Measurements from ENCODE around the gene GM2A.

The GM2A gene

GRCh38 chr5:151258201-151258611, 5.2 kb downstream of the GM2A start:
- TF ChIP-seq TARDBP (IDR thresholded peaks at IDR 0.05) (no peak), ZNF384 (IDR thresholded peaks at IDR 0.05) (no peak), FOXM1 (IDR thresholded peaks at IDR 0.05; ENCODE audit: borderline replicate concordance) (no peak), NFRKB (IDR thresholded peaks at IDR 0.05) (no peak)
- ChIA-PET CTCF (no interaction called here), POLR2A (no interaction called here)
- no peak for DNase-seq (ENCODE audit: extremely low spot score)

- ChIA-PET CTCF (no interaction called here), POLR2A (no interaction called here)
- TF ChIP-seq NFRKB (IDR thresholded peaks at IDR 0.05) (no peak), FOXM1 (IDR thresholded peaks at IDR 0.05; ENCODE audit: borderline replicate concordance) (no peak), FOXA1 (IDR thresholded peaks at IDR 0.05) (no peak), BHLHE40 (IDR thresholded peaks at IDR 0.05; ENCODE audit: borderline replicate concordance) (no peak), TARDBP (IDR thresholded peaks at IDR 0.05) (no peak), L3MBTL2 (conservative IDR thresholded peaks at IDR 0.05) (no peak), SUZ12 (IDR thresholded peaks at IDR 0.05) (no peak), ARNT (IDR thresholded peaks at IDR 0.05) (no peak)
- no peak for DNase-seq (ENCODE audit: extremely low spot score)
Observed at GRCh38 chr5:151258816-151259215, 5.8 kb downstream of the GM2A start.

- ChIA-PET CTCF (no interaction called here), POLR2A (no interaction called here)
- DNase-seq (ENCODE audit: extremely low spot score) = no peak
- TF ChIP-seq LEF1 (IDR thresholded peaks at IDR 0.05; ENCODE audit: borderline replicate concordance) (no peak), ARNT (IDR thresholded peaks at IDR 0.05) (no peak), NFRKB (IDR thresholded peaks at IDR 0.05) (no peak), CTBP1 (IDR thresholded peaks at IDR 0.05; ENCODE audit: borderline replicate concordance) (no peak), SUZ12 (IDR thresholded peaks at IDR 0.05) (no peak), HDGF (IDR thresholded peaks at IDR 0.05; ENCODE audit: borderline replicate concordance) (no peak), L3MBTL2 (conservative IDR thresholded peaks at IDR 0.05) (no peak), ZNF384 (IDR thresholded peaks at IDR 0.05) (no peak), BHLHE40 (IDR thresholded peaks at IDR 0.05; ENCODE audit: borderline replicate concordance) (no peak), SP1 (IDR thresholded peaks at IDR 0.05) (no peak), FOXK2 (IDR thresholded peaks at IDR 0.05) (no peak), FOXM1 (IDR thresholded peaks at IDR 0.05; ENCODE audit: borderline replicate concordance) (no peak), TARDBP (IDR thresholded peaks at IDR 0.05) (no peak), FOXA1 (IDR thresholded peaks at IDR 0.05) (no peak), ELF4 (IDR thresholded peaks at IDR 0.05) (no peak)
- TF ChIP-seq, protein P1, sequence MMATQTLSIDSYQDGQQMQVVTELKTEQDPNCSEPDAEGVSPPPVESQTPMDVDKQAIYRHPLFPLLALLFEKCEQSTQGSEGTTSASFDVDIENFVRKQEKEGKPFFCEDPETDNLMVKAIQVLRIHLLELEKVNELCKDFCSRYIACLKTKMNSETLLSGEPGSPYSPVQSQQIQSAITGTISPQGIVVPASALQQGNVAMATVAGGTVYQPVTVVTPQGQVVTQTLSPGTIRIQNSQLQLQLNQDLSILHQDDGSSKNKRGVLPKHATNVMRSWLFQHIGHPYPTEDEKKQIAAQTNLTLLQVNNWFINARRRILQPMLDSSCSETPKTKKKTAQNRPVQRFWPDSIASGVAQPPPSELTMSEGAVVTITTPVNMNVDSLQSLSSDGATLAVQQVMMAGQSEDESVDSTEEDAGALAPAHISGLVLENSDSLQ (IDR thresholded peaks at IDR 0.05) = no peak
Observed at GRCh38 chr5:151259931-151260330, 6.9 kb downstream of the GM2A start.

- POLR2A ChIA-PET = interaction anchor here (0.7 kb wide), 1 partner anchor 10 kb away, joined by 3 read pairs; the partner anchor contains the start of gene GM2A
- no peak for TF ChIP-seq HDGF (IDR thresholded peaks at IDR 0.05; ENCODE audit: borderline replicate concordance)
- TF ChIP-seq LEF1 (IDR thresholded peaks at IDR 0.05; ENCODE audit: borderline replicate concordance) = no peak
- TF ChIP-seq CTBP1 (IDR thresholded peaks at IDR 0.05; ENCODE audit: borderline replicate concordance) = no peak
- CTCF ChIA-PET = no interaction called here
- DNase-seq (ENCODE audit: extremely low spot score) = no peak
Observed at GRCh38 chr5:151262532-151262931, 9.5 kb downstream of the GM2A start.

- TF ChIP-seq L3MBTL2 (conservative IDR thresholded peaks at IDR 0.05) (no peak), BHLHE40 (IDR thresholded peaks at IDR 0.05; ENCODE audit: borderline replicate concordance) (no peak), FOXK2 (IDR thresholded peaks at IDR 0.05) (no peak), ARNT (IDR thresholded peaks at IDR 0.05) (no peak), FOXA1 (IDR thresholded peaks at IDR 0.05) (no peak), SUZ12 (IDR thresholded peaks at IDR 0.05) (no peak)
- TF ChIP-seq, protein P1 (IDR thresholded peaks at IDR 0.05) = no peak
- no peak for DNase-seq (ENCODE audit: extremely low spot score)
- POLR2A ChIA-PET = interaction anchor here (1.4 kb wide), 1 partner anchor 12 kb away, joined by 6 read pairs; the partner anchor contains the start of gene GM2A
- CTCF ChIA-PET = interaction anchor here (1.1 kb wide), 1 partner anchor 52 kb away, joined by 3 read pairs; no protein-coding TSS in a partner anchor
Observed at GRCh38 chr5:151264113-151264512, 11.1 kb downstream of the GM2A start.

DNA sequence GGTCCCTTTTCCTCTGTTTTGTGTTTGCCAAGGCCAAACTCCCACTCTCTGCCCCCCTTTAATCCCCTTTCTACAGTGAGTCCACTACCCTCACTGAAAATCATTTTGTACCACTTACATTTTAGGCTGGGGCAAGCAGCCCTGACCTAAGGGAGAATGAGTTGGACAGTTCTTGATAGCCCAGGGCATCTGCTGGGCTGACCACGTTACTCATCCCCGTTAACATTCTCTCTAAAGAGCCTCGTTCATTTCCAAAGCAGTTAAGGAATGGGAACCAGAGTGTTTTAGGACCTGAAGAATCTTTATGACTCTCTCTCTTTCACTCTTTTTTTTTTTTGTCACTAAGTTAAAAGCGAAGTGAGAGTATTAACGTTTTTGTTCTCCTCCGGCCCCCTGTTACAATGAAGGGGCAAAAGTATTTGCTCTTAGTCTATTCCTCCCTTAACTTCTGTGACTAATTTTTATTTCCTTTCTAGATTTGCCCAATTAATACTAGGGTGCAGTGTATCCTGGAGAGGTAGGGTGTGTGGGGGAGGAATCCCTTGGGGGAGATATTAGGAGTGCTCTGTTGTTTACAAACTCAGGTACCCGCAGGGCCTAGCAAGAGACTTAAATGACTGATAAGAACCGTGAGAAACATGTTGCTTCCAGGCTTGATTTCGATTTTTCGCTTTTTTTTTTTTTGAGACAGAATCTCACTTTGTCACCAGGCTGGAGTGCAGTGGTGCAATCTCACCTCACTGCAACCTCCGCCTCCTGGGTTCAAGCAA, 14.7 kb downstream of the GM2A start:
- TF ChIP-seq ARNT (IDR thresholded peaks at IDR 0.05) = no peak
- no peak for TF ChIP-seq TARDBP (IDR thresholded peaks at IDR 0.05)
- no peak for TF ChIP-seq NFRKB (IDR thresholded peaks at IDR 0.05)
- TF ChIP-seq FOXA1 (IDR thresholded peaks at IDR 0.05) = no peak
- TF ChIP-seq, protein P1 (IDR thresholded peaks at IDR 0.05) = no peak
- no peak for TF ChIP-seq BHLHE40 (IDR thresholded peaks at IDR 0.05; ENCODE audit: borderline replicate concordance)
- no peak for TF ChIP-seq LEF1 (IDR thresholded peaks at IDR 0.05; ENCODE audit: borderline replicate concordance)
- POLR2A ChIA-PET = no interaction called here
- no peak for DNase-seq (ENCODE audit: extremely low spot score)
- CTCF ChIA-PET = no interaction called here

DNA sequence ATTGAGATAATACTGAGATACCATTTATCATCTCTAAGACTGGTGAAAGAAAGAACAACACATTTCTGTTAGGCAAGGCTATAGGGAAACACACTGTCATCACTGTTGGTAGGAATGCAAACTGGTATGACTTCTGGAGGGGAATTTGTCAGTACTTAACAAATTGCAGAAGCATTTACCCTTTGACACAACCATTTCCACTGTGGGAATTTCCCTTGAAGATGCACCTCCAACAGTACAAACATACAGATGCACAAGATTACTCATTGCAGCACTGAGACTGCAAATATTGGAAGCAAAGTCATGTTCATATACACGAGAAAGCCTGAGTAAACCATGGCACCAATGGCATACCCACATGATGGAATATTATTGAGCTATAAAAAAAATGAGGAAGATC, 17.6 kb downstream of the GM2A start:
- CTCF ChIA-PET = no interaction called here
- POLR2A ChIA-PET = no interaction called here
- TF ChIP-seq FOXA1 (IDR thresholded peaks at IDR 0.05) = no peak
- no peak for TF ChIP-seq FOXK2 (IDR thresholded peaks at IDR 0.05)
- TF ChIP-seq ZNF384 (IDR thresholded peaks at IDR 0.05) = no peak
- no peak for TF ChIP-seq SP1 (IDR thresholded peaks at IDR 0.05)
- no peak for TF ChIP-seq NFRKB (IDR thresholded peaks at IDR 0.05)
- no peak for TF ChIP-seq ELF4 (IDR thresholded peaks at IDR 0.05)
- no peak for DNase-seq (ENCODE audit: extremely low spot score)

All from HEK293T (cell line).